Measurements from ENCODE around the gene CD300LF.

The CD300LF gene

GRCh38 chr17:74712756-74713155 is at the start of gene CD300LF:
CD300LF (minus strand) TSS chr17:74712923; CDS start chr17:74712866, 57 bp downstream.
- no peaks in the 10 kb centered on the region for H3K9me2 ChIP-seq (ENCODE audit: low read depth, low read length)
- H4K20me1 ChIP-seq (ENCODE audit: insufficient read depth, low read length): no peaks in the 10 kb centered on the region
- H3K9ac ChIP-seq (ENCODE audit: low read length): no peak within 1 kb of the TSS
- no peak for TF ChIP-seq EZH2 (IDR thresholded peaks at IDR 0.05; ENCODE audit: borderline replicate concordance, low read length)
- TF ChIP-seq CTCF (IDR thresholded peaks at IDR 0.05; ENCODE audit: low read length): no peak
- H3F3A ChIP-seq (ENCODE audit: insufficient read depth, low read length): no peaks in the 10 kb centered on the region
- H3K79me2 ChIP-seq (ENCODE audit: insufficient read depth, low read length): no peaks in the 10 kb centered on the region
- H3K4me1 ChIP-seq (ENCODE audit: insufficient read depth, low read length, severe bottlenecking): no peaks in the 10 kb centered on the region
- no peaks in the 10 kb centered on the region for H3K36me3 ChIP-seq (ENCODE audit: insufficient read depth, low read length)
- H3K9me3 ChIP-seq (ENCODE audit: low read length): no peaks in the 10 kb centered on the region
- H2AFZ ChIP-seq (ENCODE audit: low read length): no peak within 1 kb of the TSS
- no peak within 1 kb of the TSS for H3K4me2 ChIP-seq (ENCODE audit: low read length)
- H3K27ac ChIP-seq (ENCODE audit: low read depth, low read length, poor library complexity, severe bottlenecking): no peak within 1 kb of the TSS
- H3K4me3 ChIP-seq (ENCODE audit: low read depth, low read length, poor library complexity, severe bottlenecking): no peak within 1 kb of the TSS
- H3K27me3 ChIP-seq (ENCODE audit: insufficient read depth, low read length): no peaks in the 10 kb centered on the region

- no peaks in the 10 kb centered on the region for H3K36me3 ChIP-seq (ENCODE audit: insufficient read depth, low read length)
- peaks cover 7% of the 10 kb centered on the region for H3K4me1 ChIP-seq (ENCODE audit: insufficient read depth, low read length, severe bottlenecking)
- no peak overlapping the region for H3K4me2 ChIP-seq (ENCODE audit: low read length)
- H3K9ac ChIP-seq (ENCODE audit: low read length): no peak overlapping the region
- H3K9me3 ChIP-seq (ENCODE audit: low read length): no peaks in the 10 kb centered on the region
- no peak overlapping the region for H2AFZ ChIP-seq (ENCODE audit: low read length)
- H3K27ac ChIP-seq (ENCODE audit: low read depth, low read length, poor library complexity, severe bottlenecking): no peak overlapping the region
- H3F3A ChIP-seq (ENCODE audit: insufficient read depth, low read length): no peaks in the 10 kb centered on the region
- no peaks in the 10 kb centered on the region for H3K27me3 ChIP-seq (ENCODE audit: insufficient read depth, low read length)
- no peaks in the 10 kb centered on the region for H3K79me2 ChIP-seq (ENCODE audit: insufficient read depth, low read length)
- no peaks in the 10 kb centered on the region for H4K20me1 ChIP-seq (ENCODE audit: insufficient read depth, low read length)
- TF ChIP-seq EZH2 (IDR thresholded peaks at IDR 0.05; ENCODE audit: borderline replicate concordance, low read length) (no peak), CTCF (IDR thresholded peaks at IDR 0.05; ENCODE audit: low read length) (no peak)
- H3K4me3 ChIP-seq (ENCODE audit: low read depth, low read length, poor library complexity, severe bottlenecking): no peak overlapping the region
- H3K9me2 ChIP-seq (ENCODE audit: low read depth, low read length): no peaks in the 10 kb centered on the region
Measured at GRCh38 chr17:74761931-74762330, 49.2 kb upstream of the CD300LF start.

GRCh38 chr17:74761419-74761818 is 48.7 kb upstream of the CD300LF start:
- Histone ChIP-seq H3F3A (ENCODE audit: insufficient read depth, low read length) (no peaks in the 10 kb centered on the region), H2AFZ (ENCODE audit: low read length) (no peak overlapping the region), H3K9ac (ENCODE audit: low read length) (no peak overlapping the region), H3K4me3 (ENCODE audit: low read depth, low read length, poor library complexity, severe bottlenecking) (no peak overlapping the region), H4K20me1 (ENCODE audit: insufficient read depth, low read length) (no peaks in the 10 kb centered on the region), H3K4me1 (ENCODE audit: insufficient read depth, low read length, severe bottlenecking) (peaks cover 7% of the 10 kb centered on the region), H3K27ac (ENCODE audit: low read depth, low read length, poor library complexity, severe bottlenecking) (no peak overlapping the region), H3K36me3 (ENCODE audit: insufficient read depth, low read length) (no peaks in the 10 kb centered on the region), H3K4me2 (ENCODE audit: low read length) (no peak overlapping the region), H3K9me3 (ENCODE audit: low read length) (no peaks in the 10 kb centered on the region), H3K27me3 (ENCODE audit: insufficient read depth, low read length) (no peaks in the 10 kb centered on the region), H3K79me2 (ENCODE audit: insufficient read depth, low read length) (no peaks in the 10 kb centered on the region), H3K9me2 (ENCODE audit: low read depth, low read length) (no peaks in the 10 kb centered on the region)
- TF ChIP-seq EZH2 (IDR thresholded peaks at IDR 0.05; ENCODE audit: borderline replicate concordance, low read length) (no peak), CTCF (IDR thresholded peaks at IDR 0.05; ENCODE audit: low read length) (no peak)

Data from OCI-LY1 (cell line).